GM21723 (cell line): ENCODE data around the gene COL6A1.
"Not testable (repeated sequence)": the region's sequence is repeated elsewhere in the genome, so short reads cannot be mapped to it uniquely, and the experiment has no call there.

Source experiments
- ATAC-seq: cut with Tn5 transposase; IDR thresholded peaks from one replicate; pipeline ENCODE4 v1.9.1; 2021; ENCODE audit warnings: mild to moderate bottlenecking, moderate library complexity; ENCODE audit not compliant: unreplicated experiment

The COL6A1 gene

GRCh38 chr21:45944601-45945000 is 37.0 kb upstream of the COL6A1 start:
- no peak for ATAC-seq

- ATAC-seq = no peak
These were observed 36.3 kb upstream of the COL6A1 start for GRCh38 chr21:45945066-45945867.

GRCh38 chr21:45945868-45946210 is 35.7 kb upstream of the COL6A1 start:
- ATAC-seq = no peak

DNA sequence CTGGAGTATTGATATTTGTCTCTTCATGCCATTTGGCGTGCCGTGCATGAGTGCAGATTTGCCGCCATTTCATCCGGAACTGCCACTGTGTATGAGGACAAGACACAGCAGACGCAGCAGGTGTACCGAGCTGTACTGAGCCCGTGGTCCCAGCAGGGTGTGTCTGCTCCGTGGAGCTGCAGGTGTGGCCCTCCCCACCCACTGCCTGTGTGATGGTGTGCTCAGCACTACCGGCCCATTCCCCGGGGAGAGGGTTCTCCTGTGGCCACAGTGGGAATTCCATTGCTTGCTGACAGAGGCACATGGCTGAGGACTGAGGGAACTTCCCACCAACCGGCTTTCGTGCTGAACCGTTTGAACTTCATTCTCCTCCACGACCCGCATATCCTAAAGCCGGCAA is 34.3 kb upstream of the COL6A1 start:
- ATAC-seq = no peak

- no peak for ATAC-seq
These were observed 33.8 kb upstream of the COL6A1 start for GRCh38 chr21:45947716-45948255.

DNA sequence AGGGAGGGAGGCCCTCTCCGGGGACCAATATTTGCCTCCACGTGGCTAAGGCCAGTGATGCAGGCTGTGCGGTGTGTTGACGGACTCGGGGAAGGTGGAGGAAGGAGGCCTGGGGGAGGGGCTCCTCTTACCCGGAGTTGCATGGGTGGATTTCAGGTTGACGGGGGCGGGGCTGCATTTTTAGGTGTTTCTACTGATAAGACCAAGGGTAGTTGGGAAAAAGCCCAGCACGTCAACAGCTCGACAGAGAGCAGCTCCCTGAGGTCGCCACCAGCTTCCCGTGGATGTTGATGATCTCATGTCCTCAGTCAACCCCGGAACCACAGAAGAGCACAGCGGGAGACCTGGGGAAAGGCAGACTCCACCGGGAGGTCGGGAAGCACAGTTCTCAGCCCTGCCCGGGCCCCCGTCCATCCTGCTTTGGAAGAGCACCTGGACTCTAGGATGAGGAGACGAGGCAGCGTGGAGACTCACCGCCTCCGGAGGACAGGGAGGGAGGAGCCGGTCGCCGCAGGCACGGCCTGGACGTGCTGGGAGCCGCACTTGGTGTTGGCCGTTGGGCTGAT is 32.9 kb upstream of the COL6A1 start:
- ATAC-seq = no peak

GRCh38 chr21:45949928-45950739 is 31.4 kb upstream of the COL6A1 start:
- no peak for ATAC-seq

GRCh38 chr21:45950740-45951515 is 30.6 kb upstream of the COL6A1 start:
- no peak for ATAC-seq

GRCh38 chr21:45951676-45952075 is 29.9 kb upstream of the COL6A1 start:
- ATAC-seq = no peak

DNA sequence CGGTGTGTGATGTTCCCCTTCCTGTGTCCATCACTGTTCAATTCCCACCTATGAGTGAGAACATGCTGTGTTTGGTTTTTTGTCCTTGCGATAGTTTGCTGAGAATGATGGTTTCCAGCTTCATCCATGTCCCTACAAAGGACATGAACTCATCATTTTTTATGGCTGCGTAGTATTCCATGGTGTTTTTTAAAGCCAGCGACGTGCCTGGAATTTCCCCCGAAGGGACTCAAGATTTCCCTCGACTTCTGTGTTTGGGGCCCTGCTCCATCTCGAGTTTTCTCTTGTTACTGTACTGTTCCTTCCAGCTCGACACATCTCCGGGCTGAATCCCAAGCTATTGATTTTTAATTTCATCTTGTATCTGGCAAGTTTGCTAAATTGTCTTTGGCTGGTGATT is 29.0 kb upstream of the COL6A1 start:
- not testable (repeated sequence) for ATAC-seq

DNA sequence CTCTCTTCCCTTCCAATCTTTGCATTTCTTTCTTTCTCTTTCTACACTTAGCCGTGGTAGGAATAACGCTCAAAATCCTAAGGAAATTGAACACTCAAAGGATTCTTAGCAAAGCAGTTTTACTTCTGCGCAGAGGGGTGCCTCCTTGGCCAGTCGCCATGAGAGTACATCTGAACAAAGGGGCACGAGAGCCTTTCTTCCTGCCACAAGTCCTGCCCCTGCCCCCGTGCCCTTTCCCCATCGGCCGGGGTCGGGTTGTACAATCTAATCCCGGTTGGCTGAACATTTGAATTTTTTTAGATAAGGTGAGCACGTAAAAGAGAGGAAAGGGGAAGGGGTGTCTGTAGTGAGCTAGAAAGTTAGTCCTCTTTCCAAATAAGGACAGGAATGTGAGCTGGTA is 28.6 kb upstream of the COL6A1 start:
- ATAC-seq = no peak

DNA sequence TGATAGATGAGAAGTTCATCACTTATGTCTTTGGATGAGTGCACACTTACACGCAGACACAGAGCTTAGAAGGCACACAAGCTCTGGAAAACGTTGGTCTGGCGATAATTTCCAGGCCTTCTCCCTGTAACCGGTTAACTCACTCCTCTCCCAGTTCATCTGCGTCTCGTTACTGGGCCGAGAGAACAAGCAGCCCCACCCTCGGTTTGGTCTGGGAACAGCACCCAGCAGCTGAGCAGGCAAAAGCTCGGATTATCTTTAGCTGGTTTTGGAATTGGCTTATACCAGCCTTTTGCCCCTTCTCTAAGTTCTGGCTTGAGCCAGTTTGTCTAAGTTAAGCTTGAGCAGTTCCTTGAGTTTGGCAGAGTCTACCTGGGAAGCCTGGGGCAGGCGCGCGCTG is 27.3 kb upstream of the COL6A1 start:
- no peak for ATAC-seq

GRCh38 chr21:45954921-45955320 is 26.6 kb upstream of the COL6A1 start:
- ATAC-seq = no peak

DNA sequence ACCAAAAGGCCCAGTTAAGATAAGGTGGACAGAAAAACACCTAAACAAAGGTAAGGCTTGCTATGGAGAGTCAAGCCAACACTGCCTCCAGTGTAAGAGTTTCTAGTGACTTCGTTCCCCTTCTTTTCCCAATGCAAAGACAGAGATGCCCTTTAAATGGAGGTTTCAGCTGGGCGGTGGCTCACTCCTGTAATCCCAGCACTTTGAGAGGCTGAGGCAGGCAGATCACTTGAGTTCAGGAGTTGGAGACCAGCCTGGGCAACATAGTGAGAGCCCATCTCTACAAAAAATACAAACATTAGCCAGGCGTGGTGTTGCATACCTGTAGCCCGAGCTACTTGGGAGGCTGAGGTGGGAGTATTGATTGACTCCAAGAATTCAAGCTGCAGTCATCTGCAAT is 24.0 kb upstream of the COL6A1 start:
- ATAC-seq = no peak

GRCh38 chr21:45957981-45958600 is 23.5 kb upstream of the COL6A1 start:
- ATAC-seq = no peak

- ATAC-seq = no peak
These were observed 22.4 kb upstream of the COL6A1 start for GRCh38 chr21:45959182-45959581.

GRCh38 chr21:45959779-45960390 is 21.7 kb upstream of the COL6A1 start:
- no peak for ATAC-seq

DNA sequence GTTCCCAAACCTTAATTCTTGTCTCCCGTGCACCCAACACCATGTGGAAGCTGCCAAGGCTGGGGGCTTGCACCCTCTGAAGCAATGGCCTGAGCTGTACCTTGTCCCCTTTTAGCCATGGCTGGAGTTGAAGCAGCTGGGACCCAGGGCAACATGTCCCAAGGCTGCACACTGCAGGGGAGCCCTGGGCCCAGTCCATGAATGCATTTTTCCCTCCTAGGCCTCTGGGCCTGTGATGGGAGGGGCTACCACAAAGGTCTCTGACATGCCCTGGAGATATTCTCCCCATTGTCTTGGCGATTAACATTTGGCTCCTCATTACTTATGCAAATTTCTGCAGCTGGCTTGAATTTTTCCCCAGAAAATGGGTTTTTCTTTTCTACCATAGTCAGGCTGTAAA is 20.2 kb upstream of the COL6A1 start:
- ATAC-seq = not testable (repeated sequence)

DNA sequence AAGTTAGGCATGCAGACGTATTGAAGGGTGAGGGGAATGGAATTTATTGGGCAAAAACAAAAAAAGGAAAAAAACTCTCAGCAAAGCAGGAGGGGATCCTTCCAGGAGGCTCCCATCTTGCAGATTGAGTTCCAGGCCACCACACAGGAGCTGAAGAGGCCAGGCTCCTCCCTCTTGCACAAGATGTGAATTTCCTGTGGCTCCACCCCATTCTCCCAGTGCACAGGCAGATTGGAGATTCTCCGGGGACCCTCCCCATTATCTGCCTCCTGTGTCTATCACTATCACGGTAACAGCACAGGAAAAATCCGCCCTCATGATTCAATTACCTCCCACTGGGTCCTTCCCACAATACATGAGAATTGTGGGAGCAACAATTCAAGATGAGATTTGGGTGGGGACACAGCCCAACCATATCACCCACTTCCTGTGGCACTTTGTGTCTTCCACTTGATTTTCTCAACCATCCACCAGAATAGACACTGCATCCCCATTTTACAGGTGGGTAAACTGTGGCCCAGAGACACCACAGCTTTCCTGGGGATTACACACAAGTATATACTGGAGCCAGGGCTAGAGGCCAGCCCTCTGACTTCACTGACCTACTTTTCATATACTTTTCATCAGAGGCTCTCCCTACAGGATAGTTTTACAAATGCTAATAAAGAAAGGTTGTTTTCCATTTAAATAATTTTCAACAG is 18.9 kb upstream of the COL6A1 start:
- ATAC-seq = no peak

DNA sequence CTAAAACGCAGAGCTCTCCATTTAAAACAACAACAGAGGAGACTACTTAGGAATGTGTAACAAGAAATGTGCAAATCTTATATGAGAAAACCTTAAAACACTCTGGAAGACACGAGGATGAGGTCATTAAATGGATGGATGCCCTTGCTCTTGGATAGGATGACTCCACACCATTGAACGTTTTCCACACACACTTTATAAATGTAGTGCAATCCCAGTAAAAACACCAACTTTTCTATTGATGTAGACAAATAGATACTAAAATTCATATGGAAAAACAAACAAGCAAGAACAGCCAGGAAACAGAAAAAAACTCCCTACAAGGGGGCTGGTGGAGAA is 18.4 kb upstream of the COL6A1 start:
- no peak for ATAC-seq
